H54 (cell line): ENCODE results near the gene NEK2.
A peak's percentile ranks its signal among the peaks of the same experiment; 100 is the strongest.
"Not testable (repeated sequence)": the region's sequence is repeated elsewhere in the genome, so short reads cannot be mapped to it uniquely, and the experiment has no call there.

Experiments
- DNase-seq: peaks from one replicate; pipeline ENCODE4 v3.0.0; 2011; ENCODE audit warnings: low spot score, mixed read lengths; ENCODE audit not compliant: insufficient read length
- FAIRE-seq: peaks from 3 replicates; lab custom pipeline; 2011; peaks lifted over from hg19 to GRCh38; lab: Jason Lieb, UNC
- POLR2A ChIP-seq: IDR thresholded peaks from 2 replicates; pipeline ENCODE4 v1.6.1; 2011; ENCODE audit warnings: low read depth, mild to moderate bottlenecking, low read length

NEK2 gene

DNA sequence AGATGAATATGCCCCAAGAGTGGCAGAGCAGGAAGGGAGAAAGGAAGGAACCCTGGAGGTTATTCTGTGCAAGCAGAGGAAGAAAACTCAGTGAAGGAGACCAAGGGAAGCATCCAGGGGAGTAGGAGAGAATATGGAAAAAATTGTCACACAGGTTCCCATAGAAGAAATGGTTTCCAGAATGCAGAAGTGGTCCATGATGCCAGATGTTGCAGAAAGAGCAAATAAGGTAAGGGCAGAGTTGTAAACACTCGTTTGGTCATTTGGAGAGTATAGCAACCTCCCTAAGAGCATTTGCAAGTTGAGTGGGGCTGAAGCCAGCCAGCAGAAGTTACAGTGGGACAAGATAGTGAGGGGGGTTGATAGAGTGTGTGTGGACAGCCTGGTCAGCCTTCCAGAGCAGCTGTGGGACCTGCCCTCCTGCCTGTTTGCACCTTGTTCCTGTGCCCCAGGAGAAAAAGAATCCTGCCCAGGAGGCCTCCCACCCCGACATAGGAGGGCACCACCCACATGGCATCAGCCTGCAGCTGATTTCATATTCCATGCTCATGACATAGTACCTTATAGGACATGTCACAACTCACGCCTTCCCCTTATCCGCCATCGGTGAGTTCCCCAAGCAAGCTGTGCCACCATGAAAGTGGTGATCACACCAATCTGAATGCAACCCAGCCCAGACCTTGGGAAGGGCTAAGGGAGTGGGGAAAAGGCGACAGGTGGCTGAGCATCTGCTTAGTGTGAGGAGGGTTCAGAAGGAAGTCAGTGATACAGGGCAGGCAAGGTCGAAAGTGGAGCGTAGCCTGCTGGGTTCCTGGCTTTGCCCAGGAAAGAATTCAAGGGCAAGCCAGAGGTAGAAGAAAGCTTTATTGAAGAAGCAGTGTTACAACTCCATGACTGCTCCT, 8.2 kb upstream of the NEK2 start:
- FAIRE-seq (no peak), DNase-seq (no peak)
- no peak for TF ChIP-seq POLR2A

DNA sequence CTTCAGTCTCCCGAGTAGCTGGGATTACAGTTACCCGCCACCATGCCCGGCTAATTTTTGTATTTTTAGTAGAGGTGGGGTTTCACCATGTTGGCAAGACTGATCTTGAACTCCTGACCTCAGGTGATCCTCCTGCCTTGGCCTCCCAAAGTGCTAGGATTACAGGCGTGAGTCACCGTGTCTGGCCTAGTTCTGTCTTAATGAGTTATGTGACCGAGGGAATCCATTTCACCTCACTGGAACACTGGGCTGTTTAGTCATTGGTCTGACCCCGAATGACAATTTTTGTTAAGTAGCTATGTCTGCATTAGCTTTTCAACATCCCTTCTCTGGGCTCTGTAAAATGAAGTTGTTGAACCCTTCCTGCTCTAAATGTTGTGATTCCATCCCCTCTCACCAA, 6.8 kb upstream of the NEK2 start:
- not testable (repeated sequence) for FAIRE-seq

DNA sequence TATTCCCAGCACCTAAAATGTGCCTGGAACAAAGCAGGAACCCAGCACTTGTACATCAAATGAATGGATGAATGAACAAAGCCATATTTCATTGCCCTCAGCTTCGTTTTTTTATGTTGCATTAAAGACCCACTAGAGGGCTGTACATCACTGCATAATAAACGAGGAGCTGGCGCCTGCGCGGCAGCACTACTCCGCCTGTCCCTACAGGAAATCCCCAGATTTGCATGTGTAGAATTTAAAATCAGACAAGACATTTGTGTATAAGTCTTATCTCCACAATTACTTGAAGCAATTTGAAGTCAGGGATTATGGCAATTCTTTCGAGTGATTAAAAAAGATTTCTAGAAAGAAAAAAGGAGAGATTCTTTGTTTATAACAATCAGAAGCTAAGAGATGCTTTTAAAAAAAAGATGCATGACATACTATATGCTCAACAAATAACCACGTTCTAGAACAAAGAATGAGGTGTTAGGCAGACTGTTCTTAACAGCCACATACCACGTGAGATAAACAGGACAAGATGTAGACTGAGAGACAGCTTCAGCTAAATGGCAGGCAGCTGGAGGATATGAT, 5.4 kb upstream of the NEK2 start:
- FAIRE-seq (peak; percentile 20), DNase-seq (peak; percentile 64)
- TF ChIP-seq POLR2A: no peak

More for the DNA sequence above, 6.8 kb upstream of the NEK2 start:
- DNase-seq: not testable (repeated sequence)

DNA sequence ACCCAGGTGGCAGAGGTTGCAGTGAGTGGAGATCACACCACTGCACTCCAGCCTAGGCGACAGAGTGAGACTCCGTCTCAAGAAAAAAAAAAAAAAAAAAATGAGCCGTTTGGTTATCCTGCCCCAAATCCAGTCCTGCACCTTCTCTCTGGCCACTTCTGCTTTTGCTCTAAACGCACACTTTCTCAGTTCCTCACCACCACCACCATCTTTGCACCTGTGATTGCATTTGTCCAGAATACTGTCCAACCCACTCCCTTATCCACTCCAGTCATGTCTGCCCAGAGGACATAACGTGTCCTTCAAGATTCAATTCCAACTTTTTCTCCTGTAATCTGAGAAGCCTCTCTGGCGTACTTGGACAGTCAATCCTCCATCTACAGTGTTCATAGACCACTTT, 2.2 kb upstream of the NEK2 start:
- DNase-seq (no peak), FAIRE-seq (no peak)
- no peak for TF ChIP-seq POLR2A

DNA sequence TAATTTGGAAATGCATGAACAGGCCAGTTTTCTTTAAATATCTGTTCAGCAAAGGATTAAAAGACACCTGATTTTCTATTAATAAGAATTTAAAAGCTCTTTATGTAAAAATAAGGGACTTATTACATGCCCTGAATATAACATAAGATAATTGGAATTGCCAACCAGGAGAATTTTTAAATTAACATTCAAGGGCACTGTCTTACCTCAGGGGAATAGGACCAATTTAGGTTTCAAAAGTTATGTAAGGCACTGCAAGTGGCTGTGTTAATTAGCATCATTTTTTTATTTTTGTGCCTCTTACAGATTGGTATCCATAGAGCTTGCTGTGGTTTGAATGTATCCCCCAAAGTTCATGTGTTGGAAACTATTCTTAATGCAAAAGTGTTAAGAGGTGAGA, 1.3 kb upstream of the NEK2 start:
- FAIRE-seq: no peak
- DNase-seq: no peak
- no peak for TF ChIP-seq POLR2A

DNA sequence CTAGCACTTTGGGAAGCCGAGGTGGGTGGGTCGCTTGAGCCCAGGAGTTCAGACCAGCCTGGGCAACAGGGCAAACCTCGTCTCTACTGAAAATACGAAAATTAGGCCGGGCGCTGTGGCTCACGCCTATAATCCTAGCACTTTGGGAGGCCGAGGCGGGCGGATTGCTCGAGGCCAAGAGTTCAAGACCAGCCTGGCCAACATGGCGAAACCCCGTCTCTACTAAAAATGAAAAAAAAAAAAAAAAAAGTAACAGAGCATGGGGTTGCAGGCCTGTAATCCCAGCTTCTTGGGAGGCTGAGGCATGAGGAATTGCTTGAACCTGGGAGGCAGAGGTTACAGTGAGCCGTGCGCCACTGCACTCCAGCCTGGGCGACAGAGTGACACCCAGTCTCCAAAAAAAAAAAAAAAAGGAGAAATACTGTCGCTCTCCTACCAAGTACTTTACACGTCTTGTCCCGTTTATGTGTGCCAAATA, 724 bp upstream of the NEK2 start:
- no peak for DNase-seq
- TF ChIP-seq POLR2A: no peak
- FAIRE-seq: no peak

DNA sequence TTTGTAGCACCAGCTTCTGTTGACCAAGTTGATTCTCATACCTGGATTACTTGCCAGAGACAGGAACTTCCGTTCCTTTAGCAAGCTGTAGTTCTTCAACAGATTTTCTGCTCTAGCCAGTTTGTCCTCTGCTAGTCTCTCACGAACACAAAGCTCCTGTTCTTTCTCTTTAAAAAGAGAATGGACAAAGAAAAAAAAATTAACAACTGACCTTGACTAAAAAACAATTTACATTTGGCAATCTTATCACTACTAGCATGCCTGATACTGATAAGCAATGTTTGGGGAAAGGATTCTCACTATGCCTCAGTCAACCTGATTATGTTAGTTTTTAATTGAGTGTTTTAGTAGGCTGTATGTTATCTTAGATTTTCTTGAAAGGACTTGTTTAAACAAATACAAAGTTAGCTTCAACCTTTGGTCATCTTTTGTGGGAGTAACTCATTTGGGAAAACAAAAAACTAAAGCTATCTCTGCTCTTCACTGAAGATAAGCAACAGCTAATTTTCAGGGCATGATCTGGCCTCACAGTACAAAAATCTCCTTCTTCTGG, 8.3 kb downstream of the NEK2 start:
- FAIRE-seq (peak; percentile 11), DNase-seq (no peak)
- no peak for TF ChIP-seq POLR2A

DNA sequence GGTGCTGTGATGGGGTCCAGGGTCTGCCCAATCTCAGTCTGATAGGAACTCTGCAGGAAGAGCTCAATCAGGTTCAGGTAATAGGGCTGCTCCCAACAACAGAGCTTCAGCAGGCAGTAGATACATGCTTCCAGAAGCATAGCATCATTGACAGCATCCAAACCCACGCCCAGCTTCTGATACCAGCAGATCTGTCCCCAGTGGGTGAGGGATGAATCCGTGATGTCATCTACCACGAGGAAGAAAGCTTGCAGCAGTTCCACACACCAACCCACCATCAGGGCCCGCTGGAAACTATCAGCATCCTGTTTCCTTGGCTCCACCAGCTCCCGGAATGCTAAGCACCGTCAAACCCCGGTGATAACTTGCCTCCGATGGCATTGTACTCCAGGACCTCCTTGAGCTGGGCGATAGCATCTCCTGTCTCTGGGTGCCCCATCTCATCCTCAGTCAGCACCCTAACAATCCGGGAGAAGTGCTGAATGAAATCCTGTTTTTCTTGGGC, 14.7 kb downstream of the NEK2 start:
- TF ChIP-seq POLR2A: no peak
- DNase-seq (no peak), FAIRE-seq (no peak)

DNA sequence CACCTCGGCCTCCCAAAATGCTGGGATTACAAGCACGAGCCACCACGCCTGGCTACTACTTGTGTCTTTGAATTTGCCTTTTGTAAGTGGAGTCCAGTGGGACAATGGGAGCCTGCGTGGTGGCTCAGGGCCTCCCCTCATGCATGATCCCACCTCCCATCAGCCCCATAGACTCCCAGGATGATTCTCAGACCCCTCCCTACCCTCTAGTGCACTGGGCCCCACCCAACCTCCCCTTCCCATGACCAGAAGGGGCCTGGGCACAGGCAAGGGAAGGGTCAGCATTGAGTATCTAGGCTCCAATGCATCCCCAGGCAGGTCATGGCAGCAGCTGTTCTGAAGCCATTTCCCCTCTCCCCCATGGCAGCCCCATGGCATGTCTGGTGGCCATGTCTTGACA, 18.7 kb downstream of the NEK2 start:
- FAIRE-seq (no peak), DNase-seq (no peak)
- no peak for TF ChIP-seq POLR2A

DNA sequence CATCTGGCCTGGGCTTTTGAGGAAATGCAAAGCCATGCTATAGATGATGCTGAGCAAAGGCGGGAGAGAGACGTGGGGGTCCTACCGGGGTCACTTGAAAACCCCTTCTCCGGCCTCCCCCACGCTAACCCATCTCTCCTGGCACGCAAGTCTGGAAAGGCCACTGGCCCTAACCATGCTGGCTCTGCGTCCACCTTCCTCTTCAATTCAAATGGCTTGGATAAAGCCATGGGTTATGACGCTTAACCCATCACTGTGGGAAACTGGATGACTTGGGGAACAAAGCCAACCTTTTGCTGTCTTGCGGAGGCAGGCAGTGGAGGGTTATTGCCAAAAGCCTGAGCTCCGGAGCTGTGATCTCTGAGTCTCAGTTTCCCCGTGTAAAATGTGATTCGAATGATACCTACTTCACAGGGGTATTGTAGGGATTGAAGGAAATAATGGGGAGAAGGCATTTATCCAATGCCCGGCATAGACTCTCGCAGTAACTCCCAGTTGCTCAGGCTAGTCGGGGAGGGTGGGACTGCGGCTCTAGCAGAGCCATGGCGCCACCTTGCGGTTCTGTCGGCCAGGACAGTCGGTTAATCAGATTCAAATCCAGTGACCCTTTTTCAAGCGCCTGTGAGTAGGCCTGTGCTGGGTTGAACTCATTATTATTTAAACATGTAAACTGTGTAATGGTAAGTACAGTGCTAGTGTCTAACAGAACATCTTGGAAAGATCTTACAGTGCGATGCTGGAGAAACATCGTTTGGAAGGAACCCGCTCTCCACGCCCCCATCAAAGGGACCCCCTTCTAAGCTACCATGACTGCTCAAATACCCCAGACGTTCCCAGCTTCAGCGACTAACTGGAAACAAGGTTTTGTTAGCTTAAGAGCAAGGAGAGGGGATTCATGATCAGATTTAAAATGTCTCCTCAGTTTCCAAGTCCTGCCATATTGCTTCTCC, 20.3 kb downstream of the NEK2 start:
- TF ChIP-seq POLR2A: no peak
- FAIRE-seq: no peak
- DNase-seq: peak; percentile 71

DNA sequence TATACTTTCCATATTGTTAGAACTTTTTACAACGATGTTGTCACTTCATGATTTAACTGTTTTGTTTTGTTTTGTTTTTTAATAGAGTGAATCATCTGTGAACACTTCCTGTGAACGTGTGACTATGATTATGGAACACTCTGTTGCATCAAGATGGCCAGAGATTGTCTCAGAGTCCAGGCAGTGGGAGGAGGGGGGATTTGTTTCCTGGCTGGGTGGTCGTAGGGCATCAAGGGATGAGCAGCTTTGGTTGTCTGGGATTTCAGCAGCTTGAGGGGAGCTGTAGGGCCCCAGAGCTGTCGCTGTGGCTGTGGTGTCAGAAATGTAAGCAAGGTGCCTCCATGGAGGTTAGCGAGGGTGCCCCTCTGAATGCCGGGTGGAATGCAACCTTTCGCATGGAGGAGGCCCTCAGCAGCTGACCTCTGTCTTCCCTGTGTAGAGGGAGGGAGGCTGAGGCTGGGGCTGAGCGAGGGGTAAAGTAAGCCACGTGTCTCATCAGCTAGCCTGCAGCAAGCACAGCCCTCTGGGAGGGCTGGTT, 21.4 kb downstream of the NEK2 start:
- DNase-seq (no peak), FAIRE-seq (no peak)
- TF ChIP-seq POLR2A: no peak

DNA sequence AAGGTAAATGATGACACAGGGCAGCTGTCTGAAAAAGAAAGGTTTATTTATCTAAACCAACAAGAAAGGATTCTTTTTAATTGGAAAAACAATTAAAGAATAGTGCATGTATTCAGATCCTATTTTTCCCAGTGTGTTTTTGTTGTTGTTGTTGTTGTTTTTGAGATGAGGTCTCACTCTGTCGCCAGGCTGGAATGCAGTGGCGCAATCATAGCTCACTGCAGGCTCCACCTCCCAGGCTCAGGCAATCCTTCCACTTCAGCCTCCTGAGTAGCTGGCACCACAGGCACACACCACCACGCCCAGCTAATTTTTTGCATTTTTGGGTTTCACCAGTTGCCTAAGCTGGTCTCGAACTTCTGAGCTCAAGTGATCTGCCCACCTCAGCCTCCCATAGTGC, 22.1 kb downstream of the NEK2 start:
- TF ChIP-seq POLR2A: no peak
- no peak for DNase-seq
- FAIRE-seq: no peak

DNA sequence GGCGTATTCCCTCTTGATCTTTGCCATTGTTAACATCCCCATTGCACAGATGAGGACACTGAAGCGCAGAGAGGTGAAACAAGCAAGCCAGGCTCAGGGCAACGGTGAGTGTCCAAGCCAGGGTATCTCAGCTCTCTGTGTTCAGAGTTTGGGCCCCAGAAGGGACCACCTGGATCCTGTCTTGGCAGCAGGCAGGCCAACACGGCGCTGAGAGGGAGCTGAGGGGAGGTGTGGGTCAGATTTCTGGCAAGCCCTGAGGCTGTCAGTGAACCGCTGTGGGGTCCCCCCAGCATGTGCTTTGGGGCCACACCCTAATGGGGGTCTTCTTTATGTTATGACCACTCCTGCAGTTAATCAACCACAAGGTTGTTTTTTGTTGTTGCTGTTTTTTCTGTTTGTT, 23.1 kb downstream of the NEK2 start:
- TF ChIP-seq POLR2A: no peak
- FAIRE-seq: no peak
- DNase-seq: no peak

DNA sequence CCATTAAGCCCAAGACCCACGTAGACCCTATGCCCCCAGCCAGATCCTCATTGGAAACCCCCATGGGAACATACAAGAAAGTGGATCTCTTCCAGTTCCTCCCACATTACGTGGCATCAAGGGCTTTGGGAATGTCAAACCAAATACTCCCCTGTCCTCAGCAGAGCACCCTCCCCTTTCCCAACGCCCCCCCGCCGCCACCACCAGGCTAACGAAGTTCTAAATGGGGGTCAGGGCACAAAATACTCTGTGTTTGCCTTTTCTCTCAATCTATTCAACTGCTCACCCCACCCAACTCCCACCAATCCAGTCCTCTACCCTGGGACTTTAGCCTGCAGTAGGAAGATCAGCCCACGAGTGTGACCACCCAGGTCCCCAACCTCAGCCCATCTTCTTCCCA, 24.5 kb downstream of the NEK2 start:
- no peak for FAIRE-seq
- TF ChIP-seq POLR2A: no peak
- no peak for DNase-seq
